ENCODE data around the gene ABCA2. TPM values are rescaled to one million over a fixed set of nuclear protein-coding genes. Genes with fewer than 3 reads are reported as not detected.

ABCA2 gene
- total RNA-seq, 1 experiment from 2014 or later: 19.2 TPM

GRCh38 chr9:137002646-137003041, 25.4 kb downstream of the ABCA2 start (continued):
- no peak for TF ChIP-seq USF1 (CRISPR knock-in tag; IDR thresholded peaks at IDR 0.05)
- TF ChIP-seq ATF3 (CRISPR knock-in tag; conservative IDR thresholded peaks at IDR 0.05): no peak
- no peak for TF ChIP-seq CREM (CRISPR knock-in tag; IDR thresholded peaks at IDR 0.05)
- TF ChIP-seq FOXP4 (CRISPR knock-in tag; IDR thresholded peaks at IDR 0.05): no peak
- no peak for TF ChIP-seq SP1 (CRISPR knock-in tag; conservative IDR thresholded peaks at IDR 0.05)
- no peak for TF ChIP-seq ZMAT4 (CRISPR knock-in tag; IDR thresholded peaks at IDR 0.05)
- no peak for TF ChIP-seq HMGA2 (CRISPR knock-in tag; IDR thresholded peaks at IDR 0.05)
- no peak for TF ChIP-seq E2F5 (CRISPR knock-in tag; IDR thresholded peaks at IDR 0.05)
- no peak for TF ChIP-seq PRRX2 (CRISPR knock-in tag; IDR thresholded peaks at IDR 0.05)
- no peak for TF ChIP-seq FOXP1 (CRISPR knock-in tag; IDR thresholded peaks at IDR 0.05; ENCODE audit: borderline replicate concordance)
- TF ChIP-seq ZNF423 (CRISPR knock-in tag; IDR thresholded peaks at IDR 0.05): no peak
- no peak for TF ChIP-seq CTCF (IDR thresholded peaks at IDR 0.05)
- no peak for TF ChIP-seq AR (CRISPR knock-in tag; IDR thresholded peaks at IDR 0.05)

GRCh38 chr9:137001857-137002645, 26.0 kb downstream of the ABCA2 start:
- ChIA-PET CTCF (interaction anchor here (0.7 to 3.2 kb wide), 10 partner anchors 10 to 190 kb away, joined by 3 to 18 read pairs (median 4); partner anchors contain the start of gene NPDC1), POLR2A (interaction anchor here (0.7 kb wide), 1 partner anchor 543 kb away, joined by 4 read pairs; no protein-coding TSS in a partner anchor)
- 0 out of 2 replicates have a peak, but pooled peaks cover 4% of the 10 kb centered on the region for H3K4me1 Mint-ChIP-seq
- peaks cover 6% of the 10 kb centered on the region; the same call in 1 of the 2 replicates for H3K27me3 Mint-ChIP-seq (ENCODE audit: low read depth)
- no peak overlapping the region for H3K4me3 Mint-ChIP-seq
- no peak overlapping the region for H3K27ac Mint-ChIP-seq
- DNase-seq (ENCODE audit: low spot score) (no peak), ATAC-seq (no peak)
- peaks cover 8% of the 10 kb centered on the region for H3K9me3 Mint-ChIP-seq
- peaks cover 6% of the 10 kb centered on the region; the same call in 1 of the 2 replicates for H3K36me3 Mint-ChIP-seq
- TF ChIP-seq NFATC4 (CRISPR knock-in tag; IDR thresholded peaks at IDR 0.05) (no peak), AR (CRISPR knock-in tag; IDR thresholded peaks at IDR 0.05) (no peak), MXD4 (CRISPR knock-in tag; IDR thresholded peaks at IDR 0.05; ENCODE audit: borderline replicate concordance) (no peak), TCF7 (CRISPR knock-in tag; IDR thresholded peaks at IDR 0.05; ENCODE audit: low read depth) (no peak), GTF2I (CRISPR knock-in tag; conservative IDR thresholded peaks at IDR 0.05) (no peak), IRF2 (CRISPR knock-in tag; IDR thresholded peaks at IDR 0.05; ENCODE audit: borderline replicate concordance, low read depth) (no peak), ZBTB43 (CRISPR knock-in tag; IDR thresholded peaks at IDR 0.05) (no peak), ZNF121 (CRISPR knock-in tag; IDR thresholded peaks at IDR 0.05) (no peak), ZNF396 (CRISPR knock-in tag; IDR thresholded peaks at IDR 0.05; ENCODE audit: borderline replicate concordance) (no peak), NR2C2 (CRISPR knock-in tag; IDR thresholded peaks at IDR 0.05) (no peak)
